GM10266 (cell line): ENCODE results near the gene FDX2.

Experiments used
- DNase-seq: peaks from one replicate; pipeline ENCODE4 v3.0.0; 2012; ENCODE audit errors: extremely low spot score
- CTCF ChIP-seq: IDR thresholded peaks from 2 replicates; pipeline ENCODE4 v1.5.1; 2012; ENCODE audit warnings: mild to moderate bottlenecking, low read depth; ENCODE audit not compliant: control insufficient read depth, insufficient read depth; ENCODE audit errors: missing control alignments

Gene FDX2

GRCh38 chr19:10277795-10278589, 37.8 kb downstream of the FDX2 start:
- TF ChIP-seq CTCF, result no peak
- no peak for DNase-seq

GRCh38 chr19:10274589-10274988, 41.2 kb downstream of the FDX2 start:
- TF ChIP-seq CTCF, result no peak
- no peak for DNase-seq

- DNase-seq, result peak; percentile 55
- TF ChIP-seq CTCF, result no peak
Measured at GRCh38 chr19:10271543-10272086, 44.2 kb downstream of the FDX2 start.

GRCh38 chr19:10270616-10271394, 45.0 kb downstream of the FDX2 start, which contains the start of gene ICAM1:
TSS of gene ICAM1 (plus strand) at chr19:10271120. CDS start at chr19:10271160, 40 bp downstream.
- peak; percentile 78 for DNase-seq
- TF ChIP-seq CTCF, result peak; percentile 19

GRCh38 chr19:10270180-10270615, 45.6 kb downstream of the FDX2 start:
- peak; percentile 69 for DNase-seq
- TF ChIP-seq CTCF, result no peak

- DNase-seq, result peak; percentile 77
- peak; percentile 97 for TF ChIP-seq CTCF
Measured at GRCh38 chr19:10269333-10270179, 46.3 kb downstream of the FDX2 start.
